ENCODE data around the gene RPS19.

Gene RPS19

GRCh38 chr19:41902594-41902993 lies 42.5 kb downstream of the RPS19 start:
- Histone ChIP-seq H3K4me1 (peaks cover 7% of the 10 kb centered on the region), H3K4me3 (ENCODE audit: low read depth, low read length) (no peak overlapping the region), H3K9me3 (no peaks in the 10 kb centered on the region), H3K36me3 (peaks cover 25% of the 10 kb centered on the region), H3K27me3 (no peaks in the 10 kb centered on the region)
- no peak for TF ChIP-seq CTCF (IDR thresholded peaks at IDR 0.05; ENCODE audit: low read depth, low read length)
- DNase-seq: no peak

- Histone ChIP-seq H3K4me3 (ENCODE audit: low read depth, low read length) (no peak overlapping the region), H3K36me3 (peaks cover 25% of the 10 kb centered on the region), H3K4me1 (peaks cover 7% of the 10 kb centered on the region), H3K27me3 (no peaks in the 10 kb centered on the region), H3K9me3 (no peaks in the 10 kb centered on the region)
- TF ChIP-seq CTCF (IDR thresholded peaks at IDR 0.05; ENCODE audit: low read depth, low read length): no peak
- DNase-seq: no peak
These were observed 43.3 kb downstream of the RPS19 start for GRCh38 chr19:41903193-41903953.

- TF ChIP-seq CTCF (IDR thresholded peaks at IDR 0.05; ENCODE audit: low read depth, low read length): no peak
- H3K4me3 ChIP-seq (ENCODE audit: low read depth, low read length): no peak overlapping the region
- no peaks in the 10 kb centered on the region for H3K27me3 ChIP-seq
- peaks cover 25% of the 10 kb centered on the region for H3K36me3 ChIP-seq
- DNase-seq: no peak
- H3K9me3 ChIP-seq: no peaks in the 10 kb centered on the region
- H3K4me1 ChIP-seq: peaks cover 7% of the 10 kb centered on the region
These were observed 44.2 kb downstream of the RPS19 start for GRCh38 chr19:41904118-41904870.

GRCh38 chr19:41905273-41906002 lies 45.4 kb downstream of the RPS19 start:
- Histone ChIP-seq H3K36me3 (peaks cover 22% of the 10 kb centered on the region), H3K4me3 (ENCODE audit: low read depth, low read length) (no peak overlapping the region), H3K4me1 (peaks cover 7% of the 10 kb centered on the region), H3K9me3 (no peaks in the 10 kb centered on the region), H3K27me3 (peaks cover under 1% of the 10 kb centered on the region)
- DNase-seq: no peak
- no peak for TF ChIP-seq CTCF (IDR thresholded peaks at IDR 0.05; ENCODE audit: low read depth, low read length)

GRCh38 chr19:41906271-41906670 lies 46.2 kb downstream of the RPS19 start:
- H3K27me3 ChIP-seq: peaks cover 9% of the 10 kb centered on the region
- no peak for DNase-seq
- no peak for TF ChIP-seq CTCF (IDR thresholded peaks at IDR 0.05; ENCODE audit: low read depth, low read length)

More at GRCh38 chr19:41906271-41906670, 46.2 kb downstream of the RPS19 start:
- Histone ChIP-seq H3K4me3 (ENCODE audit: low read depth, low read length) (no peak overlapping the region), H3K4me1 (peaks cover 7% of the 10 kb centered on the region), H3K36me3 (peaks cover 22% of the 10 kb centered on the region), H3K9me3 (no peaks in the 10 kb centered on the region)

All from BE2C (cell line).